NCI-H526 (cell line): ENCODE data around the gene KIF16B.
"Not testable (repeated sequence)": the region's sequence is repeated elsewhere in the genome, so short reads cannot be mapped to it uniquely, and the experiment has no call there.

Source experiments
- DNase-seq, 2 experiments: peaks; one replicate each; lab custom pipeline; 2025; lab: John Stamatoyannopoulos, UW

KIF16B gene

GRCh38 chr20:16520154-16520553, 53.1 kb downstream of the KIF16B start:
- DNase-seq, result no peak

GRCh38 chr20:16519673-16520072, 53.6 kb downstream of the KIF16B start:
- DNase-seq, result not testable (repeated sequence)

- DNase-seq, result no peak
Observed at GRCh38 chr20:16518784-16519084, 54.5 kb downstream of the KIF16B start.

GRCh38 chr20:16517946-16518783, 55.1 kb downstream of the KIF16B start:
- peak; percentile 43 to 83 for DNase-seq

GRCh38 chr20:16516794-16517193, 56.5 kb downstream of the KIF16B start:
- DNase-seq, result no peak

GRCh38 chr20:16515046-16515445, 58.2 kb downstream of the KIF16B start:
- DNase-seq, result no peak

- no peak for DNase-seq
Observed at GRCh38 chr20:16514140-16514539, 59.1 kb downstream of the KIF16B start.

- DNase-seq, result no peak
Observed at GRCh38 chr20:16505894-16506293, 67.4 kb downstream of the KIF16B start.

GRCh38 chr20:16501301-16501700, 71.9 kb downstream of the KIF16B start:
- no peak for DNase-seq

- DNase-seq, result no peak
Observed at GRCh38 chr20:16500197-16500596, 73.1 kb downstream of the KIF16B start.

GRCh38 chr20:16498526-16499253, 74.6 kb downstream of the KIF16B start:
- peak; percentile 60 to 68 for DNase-seq

GRCh38 chr20:16497896-16498295, 75.4 kb downstream of the KIF16B start:
- peak; percentile 66 to 69 for DNase-seq

- no peak for DNase-seq
Observed at GRCh38 chr20:16493486-16493885, 79.8 kb downstream of the KIF16B start.

- DNase-seq, result no peak
Observed at GRCh38 chr20:16491294-16491905, 81.8 kb downstream of the KIF16B start.

- DNase-seq, result no peak
Observed at GRCh38 chr20:16490696-16491095, 82.6 kb downstream of the KIF16B start.

GRCh38 chr20:16488616-16489015, 84.6 kb downstream of the KIF16B start:
- DNase-seq, result no peak

GRCh38 chr20:16488086-16488485, 85.2 kb downstream of the KIF16B start:
- DNase-seq, result no peak

- peak in 1 of 2 experiments; percentile 16 for DNase-seq
Observed at GRCh38 chr20:16486532-16486931, 86.7 kb downstream of the KIF16B start.

GRCh38 chr20:16485401-16485800, 87.8 kb downstream of the KIF16B start:
- no peak for DNase-seq

GRCh38 chr20:16483024-16483423, 90.2 kb downstream of the KIF16B start:
- DNase-seq, result no peak

- no peak for DNase-seq
Observed at GRCh38 chr20:16481977-16482376, 91.3 kb downstream of the KIF16B start.

- peak; percentile 39 to 53 for DNase-seq
Observed at GRCh38 chr20:16479666-16480065, 93.6 kb downstream of the KIF16B start.

- DNase-seq, result no peak
Observed at GRCh38 chr20:16477632-16478031, 95.6 kb downstream of the KIF16B start.
